Measurements from ENCODE around the gene CLSTN2.

Gene CLSTN2

DNA sequence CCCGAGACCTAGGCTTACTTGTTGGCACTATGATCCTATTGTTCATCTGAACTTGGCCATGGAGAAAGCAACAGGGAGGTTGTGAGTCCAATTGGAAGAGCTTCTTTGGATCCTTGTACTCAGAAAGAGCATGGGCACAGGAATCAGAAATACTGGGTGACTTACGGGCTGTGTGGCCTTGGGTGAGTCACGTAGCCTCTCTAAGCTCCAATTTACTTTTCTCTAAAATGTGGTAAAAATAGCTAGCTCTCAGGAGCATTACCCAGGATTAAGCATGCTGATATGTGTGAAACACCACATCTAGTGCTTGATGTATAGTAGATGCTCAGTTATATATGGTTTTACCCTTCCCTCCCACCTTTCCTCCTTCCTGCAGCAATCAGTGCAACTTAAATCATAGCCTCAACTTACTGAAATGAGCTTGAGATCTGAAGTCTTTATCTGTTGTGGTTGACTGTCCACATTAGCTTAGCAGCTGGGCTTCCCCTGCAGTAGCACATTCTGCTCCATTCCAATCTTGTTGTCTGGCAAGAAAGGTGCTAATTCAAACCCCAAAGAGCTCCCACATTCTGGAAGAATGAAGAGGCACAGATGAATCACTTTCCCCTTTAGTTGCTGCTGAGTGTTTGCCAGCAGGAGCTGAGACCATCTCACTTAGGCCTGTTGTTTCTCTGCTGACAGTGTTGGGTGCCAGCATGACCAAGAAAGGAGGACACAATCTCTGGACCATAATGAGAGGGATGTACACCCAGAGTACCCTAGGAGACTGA is 443.8 kb downstream of the CLSTN2 start:
- DNase-seq (ENCODE audit: low spot score): no peak

GRCh38 chr3:140384028-140384771 is 449.2 kb downstream of the CLSTN2 start:
- DNase-seq (ENCODE audit: low spot score): no peak

DNA sequence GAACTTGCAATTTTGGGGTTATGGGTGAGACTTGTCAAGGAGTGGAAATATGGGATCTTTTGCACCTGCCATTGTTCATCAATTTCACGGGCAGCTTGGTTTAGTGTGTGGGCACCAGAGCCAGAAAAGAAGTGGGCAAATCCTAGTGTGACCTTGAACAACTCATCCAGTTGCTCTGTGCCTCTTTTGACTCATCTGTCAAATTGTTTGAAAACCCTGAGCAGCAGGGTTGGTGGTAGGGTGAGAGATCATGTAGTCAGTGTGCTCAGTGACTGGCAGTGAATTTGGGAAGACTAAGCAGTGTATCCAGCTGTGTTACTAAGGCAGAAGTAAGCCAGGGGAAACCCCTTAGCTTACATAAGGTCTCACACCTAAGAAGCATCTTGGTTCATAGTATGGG is 449.9 kb downstream of the CLSTN2 start:
- no peak for DNase-seq (ENCODE audit: low spot score)

DNA sequence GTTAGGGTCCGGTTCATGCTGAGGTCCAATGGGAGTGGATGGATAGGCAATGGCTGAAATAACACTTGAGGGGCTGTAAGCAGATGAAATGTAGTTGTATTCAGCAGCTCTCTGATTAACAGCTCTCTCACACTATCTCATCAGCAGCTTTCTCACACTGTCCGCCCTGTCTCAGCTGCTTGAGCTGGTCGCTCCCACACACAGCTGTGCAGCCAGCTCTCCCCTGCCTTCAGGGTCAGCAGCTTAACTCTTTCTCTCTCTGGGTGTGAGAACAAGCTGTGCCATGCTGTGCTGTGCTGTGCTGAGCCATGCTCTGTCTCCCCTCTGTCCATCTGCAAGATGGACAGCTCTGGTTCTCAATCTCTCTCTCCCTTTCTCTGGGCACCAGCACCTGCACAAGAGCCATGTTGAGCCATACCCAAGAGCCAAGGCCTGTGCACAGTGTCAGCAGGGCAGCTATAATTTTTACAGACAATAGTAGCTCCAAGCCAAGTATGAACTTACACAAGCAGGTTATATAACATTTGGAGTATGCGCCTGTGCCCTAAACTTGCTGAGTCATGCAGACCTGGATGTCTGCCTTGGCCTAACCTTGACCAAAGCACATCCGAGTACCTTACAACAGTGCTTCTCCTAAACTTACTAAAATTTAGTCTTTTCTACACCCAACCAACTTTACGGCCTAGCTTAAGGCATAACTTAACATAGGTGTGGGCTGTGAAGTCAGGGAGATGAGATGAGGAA is 451.5 kb downstream of the CLSTN2 start:
- no peak for DNase-seq (ENCODE audit: low spot score)

DNA sequence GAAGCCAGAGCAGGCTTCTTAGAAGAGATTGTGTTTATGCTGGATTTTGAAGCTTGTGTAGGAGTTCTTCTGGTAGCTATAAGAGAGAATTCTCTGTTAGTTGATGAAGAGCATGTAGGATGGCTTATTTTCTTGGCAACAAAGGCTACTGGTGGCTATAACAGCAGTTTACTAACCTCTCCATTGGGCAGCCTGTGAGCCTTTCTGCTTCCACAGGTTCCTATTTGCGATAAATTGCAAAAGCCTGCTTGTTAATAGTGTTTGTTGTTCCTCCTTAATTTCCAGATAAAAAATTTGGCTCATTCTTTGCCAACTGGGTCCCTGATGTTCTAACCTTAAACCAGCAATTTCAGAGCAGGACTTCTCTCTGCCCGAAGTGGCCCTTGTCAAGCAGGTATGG is 452.3 kb downstream of the CLSTN2 start:
- no peak for DNase-seq (ENCODE audit: low spot score)

GRCh38 chr3:140388202-140388922 is 453.4 kb downstream of the CLSTN2 start:
- no peak for DNase-seq (ENCODE audit: low spot score)

DNA sequence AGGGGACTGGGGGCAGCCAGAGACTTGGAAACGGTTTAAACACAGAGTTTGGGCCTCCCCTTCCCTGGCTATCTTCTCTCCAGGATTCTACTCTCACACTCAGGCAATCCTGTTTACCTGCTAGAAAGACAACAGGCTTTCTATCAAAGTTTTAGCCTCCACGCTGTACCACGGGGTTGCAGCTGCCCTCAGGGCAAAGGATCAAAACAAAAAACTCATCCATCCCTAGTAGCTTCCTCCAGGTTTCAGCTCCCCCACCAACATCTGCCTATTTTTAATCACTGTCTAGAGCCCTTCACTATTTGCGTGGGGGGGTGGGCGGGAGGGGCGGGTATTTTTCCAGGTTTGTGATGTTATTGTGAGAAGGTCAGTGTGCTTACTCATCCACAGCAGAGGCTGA is 456.1 kb downstream of the CLSTN2 start:
- DNase-seq (ENCODE audit: low spot score): no peak

DNA sequence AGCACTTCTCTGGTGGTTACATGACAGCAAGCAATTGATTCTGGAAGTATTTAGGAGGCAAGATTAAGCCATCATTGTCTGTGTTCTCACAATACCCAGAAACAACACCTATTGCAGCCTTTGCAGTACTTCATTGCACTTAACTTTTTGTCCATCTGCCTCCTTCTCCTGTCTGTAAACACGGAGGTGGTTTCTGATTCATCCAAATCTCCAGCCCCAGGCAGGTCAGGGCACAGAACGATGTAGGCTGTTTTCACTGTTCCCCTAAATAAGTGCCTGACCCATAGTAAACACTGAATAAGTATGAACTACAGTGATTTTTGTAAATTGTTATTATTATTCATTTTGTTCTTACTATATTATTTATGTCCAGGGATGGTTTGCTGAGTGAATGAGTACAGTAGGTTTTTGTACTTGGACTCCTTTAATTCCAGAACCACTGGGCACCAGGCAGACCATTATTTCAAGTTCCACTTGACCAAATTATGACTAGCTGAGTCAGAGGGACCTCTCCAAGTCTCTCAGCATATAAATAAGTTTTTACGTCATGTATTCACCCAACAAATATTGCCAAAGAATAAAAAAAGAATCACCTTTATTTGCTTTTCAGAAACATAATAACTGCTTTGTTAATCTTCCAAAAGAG is 459.6 kb downstream of the CLSTN2 start:
- DNase-seq (ENCODE audit: low spot score): no peak

DNA sequence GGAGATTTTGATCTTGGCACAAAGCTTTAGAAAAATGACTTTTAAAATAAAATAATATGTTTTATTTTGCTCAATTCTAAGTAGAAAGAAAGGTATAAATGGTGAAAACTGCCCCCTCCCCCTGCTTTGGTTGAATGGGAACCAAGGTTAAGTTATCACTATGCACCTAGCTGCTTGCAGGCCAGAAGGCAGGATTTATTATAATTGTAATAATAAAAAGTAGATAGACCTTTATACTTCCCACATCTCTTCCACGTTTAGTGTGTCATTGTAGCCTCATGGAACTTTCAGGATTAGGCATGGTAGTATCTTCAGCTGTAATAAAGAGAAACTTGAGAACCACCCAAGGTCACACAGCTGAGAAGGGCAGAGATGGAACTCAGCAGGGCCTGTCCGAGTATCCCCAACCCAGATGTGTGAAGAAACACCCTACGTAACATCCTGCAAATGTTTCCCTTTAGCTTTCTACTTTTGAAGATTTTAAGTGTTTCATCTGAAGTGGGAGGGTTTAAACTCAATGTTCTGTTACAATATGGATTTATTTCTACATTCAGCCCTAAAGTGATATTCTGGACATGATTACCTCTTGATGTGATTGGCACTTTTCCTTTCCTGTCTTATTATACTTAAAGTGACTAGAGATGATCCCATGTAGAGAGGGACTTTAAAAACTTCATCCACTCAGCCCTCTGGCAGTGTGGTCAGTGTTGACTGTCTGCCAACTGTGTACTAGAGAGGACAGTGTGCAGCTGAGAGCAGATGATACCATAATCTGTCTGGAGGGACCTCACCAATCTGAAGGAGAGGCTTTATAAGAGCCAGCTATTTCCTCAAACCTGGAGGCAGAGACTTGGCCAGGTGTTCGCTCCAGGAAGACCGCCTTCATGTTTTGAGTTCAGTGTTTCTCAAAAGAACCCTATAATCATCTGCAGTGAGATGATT is 460.4 kb downstream of the CLSTN2 start:
- DNase-seq (ENCODE audit: low spot score): no peak

DNA sequence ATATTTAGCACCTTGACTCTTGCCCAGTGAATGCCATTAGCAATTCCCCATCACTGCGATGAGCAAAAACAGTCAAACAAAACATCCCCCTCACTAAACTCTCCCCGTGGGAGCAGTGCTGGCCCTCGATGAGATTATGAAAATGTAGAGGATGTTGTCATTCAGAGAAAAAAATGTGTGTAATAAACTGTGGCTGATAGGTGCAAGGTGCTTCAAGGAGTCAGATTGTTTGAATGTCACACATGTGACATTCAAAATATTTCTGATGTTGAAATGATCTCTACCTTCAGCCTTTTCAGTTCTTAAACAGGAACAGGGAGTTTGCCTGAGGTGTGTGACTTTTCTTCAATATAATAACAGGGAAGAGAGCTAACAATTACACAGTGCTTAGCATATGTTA is 461.1 kb downstream of the CLSTN2 start:
- DNase-seq (ENCODE audit: low spot score): no peak

DNA sequence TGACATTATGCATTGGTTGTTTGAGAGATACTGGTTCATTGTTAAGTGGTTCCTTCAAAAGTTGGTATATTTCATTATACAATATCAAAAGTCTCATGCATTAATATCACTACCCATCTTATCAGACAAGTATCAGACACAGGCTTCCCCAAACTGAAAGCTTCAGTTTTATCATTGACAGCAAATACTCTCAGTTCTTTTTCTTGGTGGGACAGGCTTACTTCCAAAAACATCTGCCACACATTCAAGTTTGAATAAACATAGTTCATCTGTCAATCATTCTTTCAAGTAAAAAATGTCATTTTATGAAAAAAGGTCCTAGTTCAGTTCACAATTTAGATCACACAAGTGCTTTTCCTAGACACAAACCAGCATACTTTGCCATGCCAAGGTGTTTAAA is 462.9 kb downstream of the CLSTN2 start:
- DNase-seq (ENCODE audit: low spot score): no peak

DNA sequence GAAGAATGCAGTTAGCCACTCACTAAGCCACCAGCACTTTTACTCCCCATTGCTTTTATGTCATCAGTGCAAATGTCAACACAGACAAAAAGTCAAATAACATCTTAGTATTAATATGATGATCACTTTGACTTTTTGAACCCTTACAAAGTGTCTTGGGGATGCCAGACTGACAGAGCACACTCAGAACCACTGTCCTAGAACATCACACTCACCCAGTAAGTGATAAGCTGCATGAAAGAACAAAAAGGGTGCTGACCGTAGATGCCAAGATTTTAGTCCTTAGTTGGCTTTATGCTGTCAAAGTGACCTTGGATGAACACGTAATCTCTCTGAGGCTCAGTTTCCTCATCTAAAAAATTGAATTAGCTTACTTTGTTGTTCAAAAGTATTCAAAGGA is 463.4 kb downstream of the CLSTN2 start:
- DNase-seq (ENCODE audit: low spot score): no peak

- DNase-seq (ENCODE audit: low spot score): no peak
Measured at GRCh38 chr3:140399871-140400270, 464.9 kb downstream of the CLSTN2 start.

DNA sequence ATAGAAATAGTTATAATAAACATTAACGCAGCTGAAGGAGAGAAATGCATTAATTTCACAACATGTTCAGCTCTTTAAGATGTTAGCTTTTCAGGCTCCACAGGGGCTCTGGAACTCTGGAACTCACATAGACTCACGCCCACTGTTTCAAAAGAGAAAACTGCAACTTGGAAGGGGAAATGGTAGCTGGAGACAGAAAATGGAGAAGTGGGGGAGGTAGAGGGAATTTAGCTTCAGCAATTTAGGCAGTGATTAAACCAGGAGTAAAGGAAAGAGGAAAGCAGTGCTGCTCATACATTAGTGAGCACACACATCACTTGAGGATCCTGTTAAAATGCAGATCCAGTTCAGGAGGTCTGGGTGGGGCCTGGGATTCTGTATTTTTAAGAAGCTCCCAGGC is 468.1 kb downstream of the CLSTN2 start:
- DNase-seq (ENCODE audit: low spot score): no peak

DNA sequence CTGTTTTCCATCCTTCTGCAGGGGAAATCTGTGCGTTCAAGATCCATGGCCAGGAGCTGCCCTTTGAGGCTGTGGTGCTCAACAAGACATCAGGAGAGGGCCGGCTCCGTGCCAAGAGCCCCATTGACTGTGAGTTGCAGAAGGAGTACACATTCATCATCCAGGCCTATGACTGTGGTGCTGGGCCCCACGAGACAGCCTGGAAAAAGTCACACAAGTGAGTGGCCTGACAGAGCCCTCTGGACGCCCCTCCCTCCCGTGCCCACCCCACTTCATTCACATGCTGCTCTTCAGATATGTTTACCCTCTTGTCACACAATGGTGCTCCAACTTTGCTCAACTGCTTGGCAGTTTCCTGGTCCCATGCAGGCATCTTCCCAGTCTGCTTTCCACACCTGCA is 468.6 kb downstream of the CLSTN2 start:
- DNase-seq (ENCODE audit: low spot score): no peak

GRCh38 chr3:140406655-140407054 is 471.7 kb downstream of the CLSTN2 start:
- no peak for DNase-seq (ENCODE audit: low spot score)

GRCh38 chr3:140408252-140408651 is 473.3 kb downstream of the CLSTN2 start:
- DNase-seq (ENCODE audit: low spot score): no peak

- no peak for DNase-seq (ENCODE audit: low spot score)
Measured at GRCh38 chr3:140416666-140417065, 481.7 kb downstream of the CLSTN2 start.

GRCh38 chr3:140420621-140421357 is 485.8 kb downstream of the CLSTN2 start:
- DNase-seq (ENCODE audit: low spot score): no peak

DNA sequence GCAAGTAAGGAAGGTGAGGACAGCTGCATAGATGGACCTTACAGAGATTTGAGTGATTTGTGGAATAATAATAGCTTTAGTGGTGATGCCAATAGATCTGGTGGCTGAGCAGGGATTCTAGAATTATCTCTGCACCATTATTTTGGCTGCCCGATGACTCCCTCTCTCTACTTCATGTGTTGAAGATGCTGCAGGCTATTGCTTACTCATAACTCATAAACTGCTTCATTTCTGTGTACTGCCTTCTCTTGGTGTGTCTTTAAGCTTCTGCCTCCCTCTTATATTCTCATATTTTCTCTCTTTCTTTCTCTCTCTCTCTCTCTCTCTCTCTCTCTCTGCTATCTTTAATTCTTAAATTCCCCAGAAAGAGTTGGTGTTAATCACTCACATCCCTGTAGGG is 486.9 kb downstream of the CLSTN2 start:
- DNase-seq (ENCODE audit: low spot score): no peak

Measured in SW480 (cell line).